ENCODE measurements around the gene PLCB3.
A peak's percentile ranks its signal among the peaks of the same experiment; 100 is the strongest.

PLCB3 gene

GRCh38 chr11:64238076-64238475, 13.3 kb upstream of the PLCB3 start:
- Histone ChIP-seq H3K27ac (ENCODE audit: low read depth, low read length) (no peak overlapping the region), H3K4me1 (ENCODE audit: insufficient read depth, low read length) (peaks cover 10% of the 10 kb centered on the region; the same call in 1 of the 2 replicates), H3K4me3 (ENCODE audit: low read length) (no peak overlapping the region), H3K9ac (ENCODE audit: low read depth, low read length) (no peak overlapping the region), H3K9me3 (ENCODE audit: insufficient read depth, low read depth, low read length) (no peaks in the 10 kb centered on the region), H3K27me3 (ENCODE audit: insufficient read depth, low read length) (peaks cover 5% of the 10 kb centered on the region; the same call in 1 of the 2 replicates), H3K36me3 (ENCODE audit: insufficient read depth, low read length) (peaks cover 10% of the 10 kb centered on the region)
- 89% methylated on average over 9 of the region's 9 CpGs for WGBS

GRCh38 chr11:64238999-64239398, 12.3 kb upstream of the PLCB3 start:
- Histone ChIP-seq H3K27ac (ENCODE audit: low read depth, low read length) (no peak overlapping the region), H3K4me1 (ENCODE audit: insufficient read depth, low read length) (peaks cover 15% of the 10 kb centered on the region; the same call in 1 of the 2 replicates), H3K9me3 (ENCODE audit: insufficient read depth, low read depth, low read length) (no peaks in the 10 kb centered on the region), H3K4me3 (ENCODE audit: low read length) (no peak overlapping the region), H3K9ac (ENCODE audit: low read depth, low read length) (no peak overlapping the region), H3K36me3 (ENCODE audit: insufficient read depth, low read length) (peaks cover 20% of the 10 kb centered on the region), H3K27me3 (ENCODE audit: insufficient read depth, low read length) (no peaks in the 10 kb centered on the region; the same call in 1 of the 2 replicates)
- 95% methylated on average over 5 of the region's 5 CpGs for WGBS

GRCh38 chr11:64239662-64240434, 11.5 kb upstream of the PLCB3 start:
- H3K4me1 ChIP-seq (ENCODE audit: insufficient read depth, low read length) = peaks cover 15% of the 10 kb centered on the region; the same call in 1 of the 2 replicates
- H3K27me3 ChIP-seq (ENCODE audit: insufficient read depth, low read length) = no peaks in the 10 kb centered on the region; the same call in 1 of the 2 replicates
- 87% methylated on average over 11 of the region's 11 CpGs for WGBS
- peaks cover 24% of the 10 kb centered on the region for H3K36me3 ChIP-seq (ENCODE audit: insufficient read depth, low read length)
- H3K27ac ChIP-seq (ENCODE audit: low read depth, low read length) = peak overlapping the region; percentile 99
- H3K4me3 ChIP-seq (ENCODE audit: low read length) = peak overlapping the region; percentile 76
- peak overlapping the region; percentile 89 for H3K9ac ChIP-seq (ENCODE audit: low read depth, low read length)
- H3K9me3 ChIP-seq (ENCODE audit: insufficient read depth, low read depth, low read length) = no peaks in the 10 kb centered on the region

GRCh38 chr11:64240435-64241240, 10.7 kb upstream of the PLCB3 start, which contains the start of gene FKBP2:
Gene FKBP2 (plus strand): TSS chr11:64241095. CDS start chr11:64242388, 1,293 bp downstream.
- Histone ChIP-seq H3K27ac (ENCODE audit: low read depth, low read length) (peak within 1 kb of the TSS; percentile 99), H3K27me3 (ENCODE audit: insufficient read depth, low read length) (no peaks in the 10 kb centered on the region), H3K4me3 (ENCODE audit: low read length) (peak within 1 kb of the TSS; percentile 76), H3K9ac (ENCODE audit: low read depth, low read length) (peak within 1 kb of the TSS; percentile 89), H3K36me3 (ENCODE audit: insufficient read depth, low read length) (peaks cover 28% of the 10 kb centered on the region), H3K4me1 (ENCODE audit: insufficient read depth, low read length) (peaks cover 15% of the 10 kb centered on the region; the same call in 1 of the 2 replicates), H3K9me3 (ENCODE audit: insufficient read depth, low read depth, low read length) (no peaks in the 10 kb centered on the region)
- 3% methylated on average over 58 of the region's 58 CpGs for WGBS

- no peaks in the 10 kb centered on the region for H3K9me3 ChIP-seq (ENCODE audit: insufficient read depth, low read depth, low read length)
- peak overlapping the region; percentile 76 for H3K4me3 ChIP-seq (ENCODE audit: low read length)
- peak overlapping the region; percentile 89 for H3K9ac ChIP-seq (ENCODE audit: low read depth, low read length)
- no peaks in the 10 kb centered on the region for H3K27me3 ChIP-seq (ENCODE audit: insufficient read depth, low read length)
- peaks cover 15% of the 10 kb centered on the region; the same call in 1 of the 2 replicates for H3K4me1 ChIP-seq (ENCODE audit: insufficient read depth, low read length)
- H3K27ac ChIP-seq (ENCODE audit: low read depth, low read length) = peak overlapping the region; percentile 99
- whole genome bisulfite sequencing = 3% methylated on average over 24 of the region's 24 CpGs
- peaks cover 28% of the 10 kb centered on the region for H3K36me3 ChIP-seq (ENCODE audit: insufficient read depth, low read length)
These were observed 10.2 kb upstream of the PLCB3 start for GRCh38 chr11:64241241-64241490.

GRCh38 chr11:64241491-64242374, 9.6 kb upstream of the PLCB3 start:
- H3K36me3 ChIP-seq (ENCODE audit: insufficient read depth, low read length) = peaks cover 28% of the 10 kb centered on the region
- WGBS = under 1% methylated on average over 62 of the region's 63 CpGs
- peak overlapping the region; percentile 76 for H3K4me3 ChIP-seq (ENCODE audit: low read length)
- H3K27ac ChIP-seq (ENCODE audit: low read depth, low read length) = peak overlapping the region; percentile 91
- H3K27me3 ChIP-seq (ENCODE audit: insufficient read depth, low read length) = no peaks in the 10 kb centered on the region
- no peaks in the 10 kb centered on the region for H3K9me3 ChIP-seq (ENCODE audit: insufficient read depth, low read depth, low read length)
- peak overlapping the region; percentile 89 for H3K9ac ChIP-seq (ENCODE audit: low read depth, low read length)
- H3K4me1 ChIP-seq (ENCODE audit: insufficient read depth, low read length) = peaks cover 15% of the 10 kb centered on the region; the same call in 1 of the 2 replicates

GRCh38 chr11:64243236-64243854, 8.0 kb upstream of the PLCB3 start:
- Histone ChIP-seq H3K27ac (ENCODE audit: low read depth, low read length) (no peak overlapping the region), H3K4me1 (ENCODE audit: insufficient read depth, low read length) (peaks cover 22% of the 10 kb centered on the region), H3K9ac (ENCODE audit: low read depth, low read length) (no peak overlapping the region)

GRCh38 chr11:64244107-64244506, 7.2 kb upstream of the PLCB3 start:
- no peak overlapping the region for H3K9ac ChIP-seq (ENCODE audit: low read depth, low read length)
- H3K4me3 ChIP-seq (ENCODE audit: low read length) = no peak overlapping the region
- peaks cover 30% of the 10 kb centered on the region for H3K4me1 ChIP-seq (ENCODE audit: insufficient read depth, low read length)
- H3K27ac ChIP-seq (ENCODE audit: low read depth, low read length) = no peak overlapping the region; the same call in 1 of the 2 replicates
- H3K36me3 ChIP-seq (ENCODE audit: insufficient read depth, low read length) = peaks cover 20% of the 10 kb centered on the region
- H3K27me3 ChIP-seq (ENCODE audit: insufficient read depth, low read length) = no peaks in the 10 kb centered on the region
- H3K9me3 ChIP-seq (ENCODE audit: insufficient read depth, low read depth, low read length) = no peaks in the 10 kb centered on the region
- WGBS = 76% methylated on average over 5 of the region's 5 CpGs

More at GRCh38 chr11:64243236-64243854, 8.0 kb upstream of the PLCB3 start:
- Histone ChIP-seq H3K36me3 (ENCODE audit: insufficient read depth, low read length) (peaks cover 27% of the 10 kb centered on the region), H3K27me3 (ENCODE audit: insufficient read depth, low read length) (no peaks in the 10 kb centered on the region), H3K4me3 (ENCODE audit: low read length) (no peak overlapping the region), H3K9me3 (ENCODE audit: insufficient read depth, low read depth, low read length) (no peaks in the 10 kb centered on the region)
- WGBS = 89% methylated on average over 8 of the region's 8 CpGs

- Histone ChIP-seq H3K4me1 (ENCODE audit: insufficient read depth, low read length) (peaks cover 34% of the 10 kb centered on the region), H3K27ac (ENCODE audit: low read depth, low read length) (peak overlapping the region; percentile 84; the same call in 1 of the 2 replicates), H3K36me3 (ENCODE audit: insufficient read depth, low read length) (peaks cover 19% of the 10 kb centered on the region), H3K9me3 (ENCODE audit: insufficient read depth, low read depth, low read length) (no peaks in the 10 kb centered on the region), H3K9ac (ENCODE audit: low read depth, low read length) (peak overlapping the region; percentile 88; the same call in 1 of the 2 replicates), H3K4me3 (ENCODE audit: low read length) (peak overlapping the region; percentile 93), H3K27me3 (ENCODE audit: insufficient read depth, low read length) (no peaks in the 10 kb centered on the region)
- 80% methylated on average over 5 of the region's 6 CpGs for WGBS
These were observed 6.4 kb upstream of the PLCB3 start for GRCh38 chr11:64244966-64245365.

GRCh38 chr11:64245401-64245796, 5.9 kb upstream of the PLCB3 start:
- peaks cover 34% of the 10 kb centered on the region for H3K4me1 ChIP-seq (ENCODE audit: insufficient read depth, low read length)
- H3K27me3 ChIP-seq (ENCODE audit: insufficient read depth, low read length) = no peaks in the 10 kb centered on the region
- 25% methylated on average over 6 of the region's 6 CpGs for WGBS
- no peaks in the 10 kb centered on the region for H3K9me3 ChIP-seq (ENCODE audit: insufficient read depth, low read depth, low read length)
- peak overlapping the region; percentile 88 for H3K9ac ChIP-seq (ENCODE audit: low read depth, low read length)
- peak overlapping the region; percentile 84 for H3K27ac ChIP-seq (ENCODE audit: low read depth, low read length)
- H3K4me3 ChIP-seq (ENCODE audit: low read length) = peak overlapping the region; percentile 93
- H3K36me3 ChIP-seq (ENCODE audit: insufficient read depth, low read length) = peaks cover 19% of the 10 kb centered on the region
